CD4-positive, alpha-beta T cell treated with Interferon gamma for 1 hour (primary cell): Measurements from ENCODE around the gene NTRK2.

Experiments used
- DNase-seq: peaks from one replicate; pipeline ENCODE4 v3.0.0-alpha.2; 2020

Gene NTRK2

GRCh38 chr9:84669288-84670137 lies at the start of gene NTRK2:
Gene NTRK2, plus strand, starts transcription at chr9:84669729. Its CDS starts 1,020 bp downstream, at chr9:84670749.
- DNase-seq = no peak

- DNase-seq = no peak
These were observed 49.2 kb upstream of the NTRK2 start for GRCh38 chr9:84620338-84620737.

- DNase-seq = no peak
These were observed 47.7 kb upstream of the NTRK2 start for GRCh38 chr9:84621811-84622210.

- no peak for DNase-seq
These were observed 46.5 kb upstream of the NTRK2 start for GRCh38 chr9:84622981-84623380.

- DNase-seq = no peak
These were observed 33.1 kb upstream of the NTRK2 start for GRCh38 chr9:84636436-84636835.

GRCh38 chr9:84642553-84643141 lies 26.9 kb upstream of the NTRK2 start:
- no peak for DNase-seq

GRCh38 chr9:84647699-84648098 lies 21.8 kb upstream of the NTRK2 start:
- no peak for DNase-seq

GRCh38 chr9:84652496-84653120 lies 16.9 kb upstream of the NTRK2 start:
- DNase-seq = no peak

- no peak for DNase-seq
These were observed 14.1 kb upstream of the NTRK2 start for GRCh38 chr9:84655447-84655846.

- DNase-seq = no peak
These were observed 10.2 kb upstream of the NTRK2 start for GRCh38 chr9:84659313-84659712.

- no peak for DNase-seq
These were observed 9.8 kb upstream of the NTRK2 start for GRCh38 chr9:84659773-84660172.

- DNase-seq = no peak
These were observed 1.8 kb upstream of the NTRK2 start for GRCh38 chr9:84667571-84668195.

GRCh38 chr9:84668196-84669012 lies 1.1 kb upstream of the NTRK2 start:
- no peak for DNase-seq

GRCh38 chr9:84669013-84669287 lies 579 bp upstream of the NTRK2 start:
- DNase-seq = no peak

GRCh38 chr9:84670138-84671041 lies 861 bp downstream of the NTRK2 start:
- no peak for DNase-seq

GRCh38 chr9:84671586-84672521 lies 2.3 kb downstream of the NTRK2 start:
- no peak for DNase-seq

GRCh38 chr9:84673806-84674205 lies 4.3 kb downstream of the NTRK2 start:
- no peak for DNase-seq

GRCh38 chr9:84677080-84677479 lies 7.6 kb downstream of the NTRK2 start:
- DNase-seq = no peak

- DNase-seq = no peak
These were observed 10.0 kb downstream of the NTRK2 start for GRCh38 chr9:84679571-84679970.

- DNase-seq = no peak
These were observed 12.2 kb downstream of the NTRK2 start for GRCh38 chr9:84681516-84682285.
